ENCODE data around the gene ATP5MC3.

The ATP5MC3 gene

DNA sequence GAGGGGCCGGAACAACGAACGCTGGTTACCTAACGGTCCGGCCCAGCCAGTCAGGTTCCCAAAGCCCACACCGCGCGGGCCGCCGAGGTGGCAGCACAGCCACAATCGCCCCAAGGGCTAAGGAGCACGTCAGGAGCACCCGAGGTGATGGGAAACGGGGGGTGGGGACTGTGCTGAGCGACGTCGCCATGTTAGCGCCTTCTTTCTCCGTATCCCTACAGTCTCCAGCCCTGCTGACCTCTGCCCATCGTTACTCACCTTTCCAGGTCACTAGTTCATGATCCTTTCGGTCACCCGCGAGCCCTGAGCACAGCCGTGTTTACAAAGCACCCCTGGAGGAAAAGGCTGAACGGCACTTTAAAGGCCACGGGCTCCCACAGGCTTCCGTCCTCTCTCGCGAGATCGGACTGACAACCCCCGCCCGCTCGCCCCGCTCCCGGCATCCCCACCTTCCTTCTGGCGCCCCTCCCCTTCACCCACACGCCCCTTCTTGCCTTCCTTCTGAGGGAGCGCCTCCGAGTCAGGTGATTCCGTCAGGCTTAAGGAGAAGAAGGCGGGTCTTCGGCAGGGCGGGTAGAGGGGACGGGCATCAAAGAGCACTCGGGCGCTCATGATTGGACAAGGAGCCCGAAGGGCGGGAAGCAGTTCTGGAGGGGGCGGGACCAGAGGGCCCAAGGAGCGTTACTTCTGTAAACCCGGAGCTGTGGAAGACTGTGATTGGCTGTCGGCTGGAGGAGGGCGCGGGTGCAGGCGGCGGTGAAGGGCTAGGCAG is 13.5 kb downstream of the ATP5MC3 start, which contains the start of gene ATF2:
Gene ATF2, minus strand, starts transcription at position 412 of the 772 bp plus-strand sequence. CDS start 31,760 bp downstream, outside the sequence.
- peak; percentile 99 for DNase-seq

DNA sequence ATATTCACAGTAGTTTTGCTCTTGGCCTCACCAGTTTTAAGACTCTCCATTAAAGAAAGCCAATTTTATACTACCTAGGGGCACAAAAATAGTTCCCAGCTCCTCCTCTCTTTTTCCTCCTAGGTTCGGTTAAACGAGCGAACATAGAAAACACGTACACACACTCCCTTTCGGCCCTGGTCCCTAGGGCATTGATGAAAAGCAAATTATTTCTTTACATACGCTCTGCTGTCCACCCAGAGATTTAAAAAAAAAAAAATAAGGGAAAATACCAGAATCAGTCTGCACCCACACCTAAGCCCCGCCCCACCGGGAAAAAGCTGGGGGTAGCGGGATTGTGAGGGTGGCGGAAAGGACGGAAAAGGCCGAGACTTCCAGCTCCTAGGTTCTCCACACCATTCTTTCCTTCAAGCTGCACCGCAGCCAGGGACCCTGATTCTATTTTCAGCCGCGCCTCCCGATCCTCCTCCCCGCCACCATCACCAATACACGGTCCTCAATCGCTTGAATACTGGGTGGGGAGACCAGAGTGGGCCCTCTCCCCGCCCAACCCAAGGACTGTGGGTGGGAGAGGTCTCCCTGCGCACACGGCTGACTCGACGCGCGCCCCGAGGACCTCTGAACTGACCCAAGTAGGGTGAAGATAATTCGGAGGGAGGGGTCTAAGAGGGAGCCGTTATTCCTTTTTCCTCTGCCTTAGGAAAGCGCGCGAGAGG is 14.3 kb downstream of the ATP5MC3 start:
- peak; percentile 71 for DNase-seq

DNA sequence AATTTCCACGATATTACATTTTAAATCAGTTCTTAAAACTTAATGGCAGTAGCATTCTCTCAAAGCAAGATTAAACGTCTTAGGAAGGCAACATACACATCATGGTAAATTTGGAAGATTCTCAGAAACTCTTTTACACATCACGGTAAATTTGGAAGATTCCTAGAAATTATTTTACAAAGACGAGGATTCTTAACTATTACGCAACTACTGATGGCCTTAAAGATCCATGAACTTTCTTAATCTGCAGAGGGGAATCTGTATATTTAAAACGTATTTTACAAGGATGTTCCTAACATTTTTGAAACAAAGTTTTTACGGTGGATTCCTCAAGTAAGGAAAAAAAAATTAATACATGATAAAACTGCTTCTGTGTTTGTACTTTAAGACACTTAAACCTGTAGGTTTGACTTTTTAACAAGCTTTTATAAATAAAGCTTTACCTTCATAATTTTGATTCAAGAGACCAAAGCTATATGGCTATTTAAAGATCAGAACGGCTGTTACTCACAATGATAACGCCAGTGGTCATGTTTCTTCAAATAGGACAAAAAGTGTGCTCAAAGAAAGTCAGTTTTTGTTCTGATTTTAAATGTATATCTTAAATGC is 15.2 kb downstream of the ATP5MC3 start:
- DNase-seq = peak; percentile 46

DNA sequence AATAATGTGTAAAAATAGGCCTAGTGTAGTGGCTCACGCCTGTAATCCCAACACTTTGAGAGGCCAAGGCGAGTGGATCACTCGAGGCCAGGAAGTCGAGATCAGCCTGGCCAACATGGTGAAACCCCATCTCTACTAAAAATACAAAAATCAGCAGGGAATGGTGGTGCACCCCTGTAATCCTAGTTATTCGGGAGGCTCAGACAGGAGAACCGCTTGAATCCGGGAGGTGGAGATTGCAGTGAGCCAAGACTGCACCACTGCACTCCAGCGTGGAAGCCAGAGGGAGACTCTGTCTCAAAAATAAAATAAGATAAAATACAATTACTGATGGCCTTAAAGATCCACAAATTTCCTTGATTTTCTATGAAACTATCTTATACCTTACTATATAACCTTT is 17.3 kb downstream of the ATP5MC3 start:
- DNase-seq = no peak

DNA sequence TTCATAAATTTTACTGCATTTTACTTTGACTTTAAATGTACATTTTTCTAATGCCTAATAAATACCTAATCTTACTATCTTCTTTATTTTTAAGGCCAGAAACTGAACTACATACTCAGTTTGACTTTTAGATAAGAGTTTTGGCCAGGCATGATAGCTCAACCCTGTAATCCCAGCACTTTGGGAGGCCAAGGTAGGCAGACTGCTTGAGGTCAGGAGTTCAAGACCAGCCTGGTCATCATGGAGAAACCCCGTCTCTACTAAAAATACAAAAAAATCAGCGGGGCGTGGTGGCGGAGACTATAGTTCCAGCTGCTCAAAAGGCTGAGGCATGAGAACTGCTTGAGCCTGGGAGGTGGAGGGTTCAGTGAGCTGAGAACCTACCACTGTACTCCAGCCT is 22.6 kb downstream of the ATP5MC3 start:
- DNase-seq = no peak

DNA sequence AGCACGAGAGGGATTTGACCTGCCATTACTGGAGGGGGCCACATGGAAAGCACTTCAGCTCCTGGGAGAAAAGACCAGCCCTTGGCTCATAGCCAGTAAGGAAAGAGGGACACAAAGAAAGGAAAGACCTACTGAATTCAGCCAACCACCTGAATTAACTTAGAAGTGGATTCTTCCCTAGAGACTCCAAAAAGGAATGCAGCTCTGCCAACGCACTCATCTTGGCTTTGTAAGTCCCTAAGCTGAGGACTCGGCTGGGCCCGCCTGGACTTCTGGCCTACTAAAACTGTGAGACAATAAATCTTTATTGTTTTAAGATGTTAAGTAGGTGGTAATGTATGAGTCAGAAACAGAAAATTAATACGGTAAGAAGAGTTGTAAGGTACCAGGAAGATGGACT is 25.0 kb downstream of the ATP5MC3 start:
- DNase-seq = no peak

DNA sequence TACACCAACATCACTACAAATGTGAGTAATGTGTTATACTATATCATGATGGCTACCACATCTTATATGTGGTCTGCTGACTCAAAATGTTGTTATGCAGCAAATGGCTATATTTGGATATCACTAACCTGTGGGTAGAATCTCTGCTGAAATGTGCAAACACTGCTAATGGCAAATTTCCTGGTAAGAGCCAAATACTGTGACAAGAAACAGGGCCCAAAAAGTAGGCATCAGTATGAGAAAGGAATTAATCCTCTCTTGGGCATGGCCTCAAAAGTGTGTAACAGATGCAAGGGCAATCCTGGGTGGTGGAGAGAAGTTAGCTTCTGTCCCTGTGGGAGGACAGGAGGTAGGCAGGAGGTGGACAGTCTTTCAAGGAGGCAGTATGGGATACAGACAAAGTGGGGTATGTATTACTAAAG is 26.8 kb downstream of the ATP5MC3 start:
- peak; percentile 12 for DNase-seq

DNA sequence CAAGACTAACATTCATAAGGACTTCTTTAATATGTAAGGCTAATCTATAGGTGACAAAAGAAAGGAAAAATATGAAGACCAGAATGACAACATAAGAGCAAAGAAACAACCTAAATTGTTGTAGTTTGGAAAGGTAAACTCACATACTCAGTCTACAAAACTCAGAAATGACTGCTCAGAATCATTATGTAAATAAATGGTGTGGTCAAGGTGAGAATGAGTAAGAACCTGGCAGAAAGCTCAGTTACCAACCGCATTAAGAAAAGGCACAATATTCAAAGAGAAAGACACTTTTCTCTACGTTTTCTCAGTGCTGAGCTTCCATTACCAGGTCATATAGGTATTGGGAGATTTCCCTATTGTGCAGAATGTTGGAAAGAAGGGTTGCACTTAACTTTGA is 29.3 kb downstream of the ATP5MC3 start:
- no peak for DNase-seq

DNA sequence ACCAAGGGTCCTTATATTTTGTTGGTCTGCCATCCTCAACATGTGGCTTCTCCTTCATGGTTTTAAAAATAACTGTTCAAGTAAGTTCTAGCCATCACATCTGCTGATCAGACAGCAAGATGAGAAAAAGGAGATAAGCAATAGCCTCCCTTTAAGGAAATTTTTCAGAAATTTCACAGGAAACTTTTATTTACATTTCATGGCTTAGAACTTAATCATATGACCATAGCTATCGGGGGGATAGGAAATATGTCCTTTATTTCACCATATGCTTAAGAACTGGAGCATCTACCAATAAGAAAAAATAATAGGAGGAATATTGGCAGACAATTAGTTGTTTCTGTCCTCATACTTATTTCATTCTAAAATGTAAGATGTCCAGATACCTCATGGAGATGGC is 29.7 kb downstream of the ATP5MC3 start:
- DNase-seq = no peak

DNA sequence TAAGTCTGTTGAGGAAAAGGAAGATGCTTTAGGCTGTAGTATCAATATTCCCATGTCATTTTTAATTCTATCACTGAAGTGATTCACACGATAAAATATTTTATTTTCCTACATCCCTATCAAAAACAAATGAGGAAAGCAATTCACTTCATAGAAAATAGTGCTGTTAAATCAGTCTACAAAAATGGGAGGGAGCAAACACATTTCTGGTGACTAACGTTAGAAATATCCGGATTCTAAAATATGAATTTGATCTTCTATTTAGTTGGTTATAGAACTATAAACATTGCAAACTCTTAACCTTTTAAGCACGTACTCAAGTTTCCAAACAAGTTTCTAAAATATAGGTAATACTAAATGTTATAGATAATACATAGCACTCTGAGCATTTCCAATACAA is 34.3 kb downstream of the ATP5MC3 start:
- no peak for DNase-seq

DNA sequence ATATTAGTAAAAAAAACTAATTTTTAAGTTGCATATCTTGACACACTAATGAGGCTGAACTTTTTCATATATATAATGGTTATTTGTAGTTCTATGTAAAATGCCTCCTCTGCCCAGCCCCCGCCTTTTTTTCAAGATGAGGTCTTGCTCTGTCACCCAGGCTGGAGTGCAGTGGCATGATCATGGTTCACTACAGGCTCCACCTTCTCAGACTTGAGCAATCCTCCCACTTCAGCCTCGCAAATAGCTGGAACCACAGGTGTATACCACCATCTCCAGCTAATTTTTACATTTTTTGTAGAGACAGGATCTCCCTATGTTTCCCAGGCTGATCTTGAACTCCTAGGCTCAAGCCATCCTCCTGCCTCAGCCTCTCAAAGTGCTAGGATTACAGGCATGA is 37.8 kb downstream of the ATP5MC3 start:
- DNase-seq = no peak

DNA sequence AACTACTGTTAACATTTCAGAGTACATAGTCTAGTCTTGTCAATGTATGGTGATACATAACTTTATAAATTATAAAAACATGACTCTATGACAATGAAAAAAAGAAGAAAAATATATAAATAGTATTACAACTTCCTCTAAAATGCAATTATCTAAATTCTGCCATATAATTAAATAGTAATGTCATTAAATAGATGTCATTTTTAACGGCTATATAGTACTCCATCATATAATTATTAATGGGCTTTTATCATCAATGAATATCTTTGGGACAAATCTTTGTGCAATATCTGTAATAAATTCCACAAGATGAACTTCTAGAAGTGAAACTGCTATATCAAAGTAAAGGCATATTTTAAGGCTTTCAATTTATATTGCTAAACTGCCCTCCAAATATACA is 38.3 kb downstream of the ATP5MC3 start:
- DNase-seq = no peak

DNA sequence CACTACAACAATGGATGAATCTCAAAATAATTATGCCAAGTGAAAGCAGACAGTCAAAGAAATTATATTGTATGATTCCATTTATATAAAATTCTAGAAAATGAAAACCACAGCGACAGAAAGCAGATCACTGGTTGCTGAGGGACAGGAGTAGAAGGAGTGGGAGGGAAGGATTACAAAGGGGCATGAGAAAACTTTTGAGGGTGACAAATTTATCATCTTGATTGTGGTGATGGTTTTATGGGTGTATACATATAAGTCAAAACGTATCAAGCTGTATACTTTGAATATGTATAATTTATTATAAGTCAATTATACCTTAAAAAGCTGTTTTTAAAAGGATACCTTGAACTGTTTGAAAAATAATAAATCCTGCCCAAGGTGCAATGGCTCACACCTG is 41.2 kb downstream of the ATP5MC3 start:
- DNase-seq = no peak

DNA sequence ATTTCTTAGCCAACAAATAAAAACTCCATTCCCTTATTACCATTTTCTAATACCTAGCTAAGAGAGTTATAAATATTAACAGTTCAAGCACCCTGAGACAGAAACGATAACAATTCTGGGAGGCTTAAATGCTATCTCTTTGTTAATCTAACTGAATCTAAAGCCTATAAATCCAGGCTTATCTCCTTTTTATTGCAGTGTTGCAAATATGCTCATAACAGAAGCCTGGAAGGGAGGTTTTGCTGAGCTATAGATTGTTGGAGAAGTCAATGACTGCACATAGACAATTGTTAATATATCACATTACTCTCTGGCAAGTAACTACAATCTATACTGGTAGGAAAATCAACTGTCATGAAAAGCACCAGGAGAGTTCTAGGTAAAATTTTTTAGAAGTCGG is 43.7 kb downstream of the ATP5MC3 start:
- DNase-seq = no peak

DNA sequence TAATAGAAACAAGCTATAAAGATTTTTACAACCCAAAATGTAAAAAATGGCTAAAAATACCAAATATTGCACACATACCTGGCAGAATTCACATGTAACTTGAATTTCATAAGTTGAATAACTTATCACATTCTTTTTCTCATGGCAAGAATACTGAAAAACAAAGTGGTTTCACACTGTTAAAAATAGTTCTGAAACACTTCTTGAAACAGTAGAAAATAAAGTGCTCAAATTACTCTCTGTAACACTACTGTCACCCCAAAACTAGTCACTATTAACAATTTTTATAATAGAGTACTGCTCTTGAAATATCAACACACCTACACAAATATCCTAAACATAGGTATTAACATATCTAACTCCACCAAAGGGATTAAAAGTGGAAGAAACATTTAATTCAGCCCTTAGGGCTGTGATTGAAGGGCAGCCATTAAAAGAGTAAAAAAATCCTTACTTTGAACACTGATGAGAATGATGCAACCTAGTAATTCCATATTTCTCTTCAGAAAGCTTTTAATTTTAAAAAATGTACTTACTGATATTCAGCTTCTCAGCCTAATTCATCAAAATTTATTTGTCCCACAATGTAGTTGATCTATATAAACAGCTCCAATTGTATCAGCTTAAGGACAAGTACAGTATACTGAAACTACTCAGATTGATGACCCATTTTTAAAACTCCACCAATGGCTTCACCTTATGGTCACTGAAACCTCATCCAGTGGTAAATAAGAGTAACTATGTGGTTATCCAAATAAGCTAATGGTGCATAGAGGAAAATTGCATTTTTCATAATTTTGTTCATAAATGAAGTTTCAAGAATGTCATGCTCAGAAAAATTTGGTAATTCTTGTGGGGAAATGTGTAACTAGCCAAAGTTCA is 44.9 kb downstream of the ATP5MC3 start:
- no peak for DNase-seq

DNA sequence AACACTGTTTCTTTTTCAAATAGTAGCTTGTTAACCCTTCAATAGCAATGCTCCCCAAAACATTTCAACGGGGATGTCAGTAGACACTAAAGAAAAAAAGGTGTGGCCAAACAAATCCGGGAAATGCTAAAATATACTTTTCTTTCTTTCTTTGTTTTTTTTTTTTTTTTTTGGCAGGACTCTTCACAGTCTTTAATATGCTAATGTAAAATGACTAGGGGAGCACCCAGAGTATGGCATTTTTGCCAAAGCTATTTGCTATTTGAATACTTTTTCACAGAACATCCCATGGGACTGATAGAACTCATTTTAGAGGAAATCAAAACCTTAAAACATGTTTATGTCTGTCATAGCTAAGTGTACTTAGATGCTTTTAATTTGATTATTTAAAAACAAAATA is 45.6 kb downstream of the ATP5MC3 start:
- DNase-seq = no peak

DNA sequence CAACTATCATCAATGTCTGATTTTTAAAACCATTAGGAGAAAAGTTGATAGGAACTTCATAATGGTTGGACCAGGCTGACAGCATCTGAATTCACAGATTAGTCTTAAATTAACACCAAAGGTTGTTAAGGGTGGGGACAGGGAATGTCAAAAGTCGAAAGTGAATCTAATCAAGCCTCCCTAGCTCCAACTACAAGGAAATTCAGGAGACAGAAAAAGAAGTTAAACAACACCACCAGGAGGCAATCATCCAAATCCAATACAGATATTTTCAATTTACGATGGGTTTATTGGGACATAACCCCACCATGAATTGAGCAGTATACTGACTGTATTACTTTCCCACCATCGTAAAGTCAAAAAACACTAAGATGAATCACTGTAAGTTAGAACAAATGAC is 46.3 kb downstream of the ATP5MC3 start:
- DNase-seq = no peak

DNA sequence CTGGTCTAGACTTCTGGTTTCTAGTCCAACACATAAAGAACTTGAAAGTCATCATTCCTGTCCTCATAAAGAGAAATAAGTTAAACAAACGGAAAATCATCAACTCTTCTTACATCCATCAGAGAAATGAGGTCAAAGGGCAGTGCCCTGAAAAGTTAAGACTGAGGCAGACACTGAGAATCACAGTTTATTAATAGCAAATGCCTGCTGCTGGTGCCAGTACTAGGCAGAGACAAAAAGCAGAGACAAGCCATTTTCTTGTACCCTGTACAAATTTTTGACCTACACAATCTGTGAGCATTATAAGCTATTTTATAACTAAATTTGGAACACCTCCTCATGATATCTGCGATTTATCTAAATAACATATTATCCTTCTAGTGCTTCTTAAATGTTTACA is 50.3 kb downstream of the ATP5MC3 start:
- DNase-seq = no peak

DNA sequence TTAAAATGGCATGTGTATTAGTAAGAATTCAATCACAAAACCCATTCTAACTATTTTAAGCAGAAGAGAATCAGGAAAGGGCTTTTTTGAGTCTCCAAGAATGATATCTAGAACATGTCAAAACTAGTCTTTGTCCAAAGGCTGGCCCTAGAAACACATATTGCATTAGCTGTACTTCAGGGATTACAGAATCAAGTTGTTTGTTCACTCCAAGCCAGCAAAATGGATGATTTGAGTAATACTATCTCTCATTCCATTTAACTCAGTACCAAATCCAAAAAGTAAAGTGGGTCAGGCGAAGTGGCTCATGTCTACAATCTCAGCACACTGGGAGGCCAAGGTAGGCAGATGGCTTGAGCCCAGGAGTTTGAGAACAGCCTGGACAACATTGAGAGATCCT is 54.8 kb downstream of the ATP5MC3 start:
- no peak for DNase-seq

All from OCI-M1 (cell line).